COLO668 (cell line): Measurements from ENCODE around the gene CYFIP2.

Experiments used
- DNase-seq: peaks from one replicate; lab custom pipeline; 2025; ENCODE audit not compliant: unreplicated experiment; lab: John Stamatoyannopoulos, UW

CYFIP2 gene

DNA sequence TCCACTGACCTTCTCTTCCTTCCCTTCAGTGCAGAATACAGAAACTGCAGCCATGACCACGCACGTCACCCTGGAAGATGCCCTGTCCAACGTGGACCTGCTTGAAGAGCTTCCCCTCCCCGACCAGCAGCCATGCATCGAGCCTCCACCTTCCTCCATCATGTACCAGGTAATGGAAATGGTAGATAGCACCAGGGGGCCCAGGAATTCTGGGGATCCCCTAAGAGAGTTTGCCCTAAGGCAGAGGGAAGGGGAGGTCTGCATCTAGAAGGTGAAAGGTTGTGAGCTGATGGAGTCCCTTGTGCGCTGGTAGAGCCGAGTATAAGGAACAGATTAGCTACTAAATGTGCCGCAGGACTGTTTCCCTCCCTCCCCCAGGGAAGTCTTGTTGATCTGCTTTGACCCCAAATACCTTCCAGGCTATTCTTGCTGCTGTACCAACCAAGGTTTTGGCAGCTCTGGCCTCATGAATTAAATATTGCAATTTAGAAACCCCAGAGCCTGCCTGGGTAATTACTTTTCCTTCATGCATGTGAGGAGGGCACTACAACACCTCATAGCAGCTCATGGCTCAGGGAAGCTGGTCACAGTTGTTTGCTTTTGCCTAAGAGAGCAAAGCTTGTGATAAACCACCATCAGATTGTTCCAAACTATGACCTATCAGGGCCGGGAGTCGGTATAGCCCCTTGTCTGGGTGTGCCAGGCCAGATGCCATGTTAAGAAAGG lies 19.6 kb downstream of the CYFIP2 start:
- no peak for DNase-seq

DNA sequence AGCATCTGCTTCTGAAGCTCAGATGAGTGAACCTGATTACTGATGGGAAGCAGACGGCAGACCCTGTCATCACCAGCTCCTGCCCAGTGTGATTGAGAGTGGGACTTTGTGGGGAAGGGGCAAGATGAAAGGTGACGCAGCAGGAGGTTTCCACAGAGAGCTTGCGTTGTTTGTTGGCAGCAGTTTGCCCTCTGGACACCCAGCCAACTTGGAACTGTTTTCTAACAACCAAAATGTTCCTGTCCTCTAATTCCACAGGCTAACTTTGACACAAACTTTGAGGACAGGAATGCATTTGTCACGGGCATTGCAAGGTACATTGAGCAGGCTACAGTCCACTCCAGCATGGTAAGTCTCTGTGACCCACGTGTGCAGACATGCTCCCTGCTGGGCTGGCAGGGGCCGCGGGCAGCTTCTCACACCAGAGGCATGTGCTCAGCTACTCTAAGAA lies 20.9 kb downstream of the CYFIP2 start:
- DNase-seq = no peak

GRCh38 chr5:157288405-157289163 lies 22.7 kb downstream of the CYFIP2 start:
- no peak for DNase-seq

DNA sequence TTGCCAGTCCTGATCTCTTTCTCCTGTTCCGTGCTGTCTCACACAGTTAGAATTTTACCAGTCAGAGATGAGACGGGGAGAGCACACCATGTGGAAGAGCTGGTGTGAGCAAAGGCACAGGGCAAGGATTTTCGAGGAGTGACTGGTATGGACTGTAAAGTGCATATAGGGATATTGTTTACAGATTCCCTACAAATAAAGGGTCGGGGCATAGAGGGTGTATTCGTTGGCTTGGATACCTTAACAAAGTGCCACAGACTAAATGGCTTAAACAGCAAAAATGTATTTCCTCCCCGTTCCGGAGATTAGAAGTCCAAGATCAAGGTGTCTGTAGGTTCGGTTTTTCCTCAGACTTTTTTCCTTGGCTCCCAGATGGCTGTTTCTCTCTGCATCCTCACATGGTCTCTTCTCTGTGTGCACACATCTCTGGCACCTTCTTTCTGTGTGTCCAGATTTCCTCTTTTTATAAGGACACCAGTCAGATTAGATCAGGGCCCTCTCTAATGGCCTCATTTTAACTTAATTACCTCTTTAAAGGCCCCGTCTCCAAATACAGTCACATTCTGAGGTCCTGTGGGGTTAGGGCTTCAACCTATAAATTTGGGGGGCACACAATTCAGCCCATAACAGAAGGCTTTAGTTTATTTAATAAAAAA lies 23.4 kb downstream of the CYFIP2 start:
- no peak for DNase-seq

DNA sequence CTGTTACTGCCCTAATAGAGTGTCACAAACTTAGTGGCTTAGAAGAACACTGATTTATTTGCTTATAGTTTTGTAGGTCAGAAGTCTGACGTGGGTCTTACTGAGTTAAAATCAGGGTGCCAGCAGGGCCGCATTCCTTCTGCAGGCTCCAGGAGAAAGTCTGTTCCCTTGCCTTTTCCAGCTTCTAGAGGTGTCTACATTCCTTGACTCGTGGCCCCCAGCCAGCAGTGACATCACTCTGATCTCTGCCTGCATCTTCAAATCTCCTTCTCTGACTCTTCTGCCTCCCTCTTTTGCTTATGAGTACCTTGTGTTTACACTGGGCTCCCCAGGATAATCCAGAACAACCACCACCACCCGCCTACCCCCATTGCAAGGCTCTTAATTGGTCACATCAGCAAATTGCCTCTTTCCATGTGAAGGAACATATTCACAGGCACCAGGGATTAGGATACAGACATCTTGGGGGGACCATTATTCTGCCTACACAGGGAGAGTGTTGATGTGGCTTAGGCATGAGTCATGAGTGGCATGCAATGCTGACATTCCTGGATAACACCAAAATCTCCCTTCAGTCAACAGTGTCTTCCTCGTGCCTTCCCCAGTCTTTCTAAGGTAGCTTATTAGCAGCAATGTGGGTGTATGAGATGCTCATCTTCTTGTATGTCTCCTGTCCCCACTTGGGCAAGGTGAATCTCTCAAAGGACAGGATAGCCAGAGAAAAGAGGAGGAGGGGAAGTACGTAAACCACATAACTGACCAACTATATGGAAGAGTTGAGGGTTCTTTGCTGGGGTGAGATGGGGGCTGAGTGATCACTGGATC lies 24.4 kb downstream of the CYFIP2 start:
- no peak for DNase-seq

DNA sequence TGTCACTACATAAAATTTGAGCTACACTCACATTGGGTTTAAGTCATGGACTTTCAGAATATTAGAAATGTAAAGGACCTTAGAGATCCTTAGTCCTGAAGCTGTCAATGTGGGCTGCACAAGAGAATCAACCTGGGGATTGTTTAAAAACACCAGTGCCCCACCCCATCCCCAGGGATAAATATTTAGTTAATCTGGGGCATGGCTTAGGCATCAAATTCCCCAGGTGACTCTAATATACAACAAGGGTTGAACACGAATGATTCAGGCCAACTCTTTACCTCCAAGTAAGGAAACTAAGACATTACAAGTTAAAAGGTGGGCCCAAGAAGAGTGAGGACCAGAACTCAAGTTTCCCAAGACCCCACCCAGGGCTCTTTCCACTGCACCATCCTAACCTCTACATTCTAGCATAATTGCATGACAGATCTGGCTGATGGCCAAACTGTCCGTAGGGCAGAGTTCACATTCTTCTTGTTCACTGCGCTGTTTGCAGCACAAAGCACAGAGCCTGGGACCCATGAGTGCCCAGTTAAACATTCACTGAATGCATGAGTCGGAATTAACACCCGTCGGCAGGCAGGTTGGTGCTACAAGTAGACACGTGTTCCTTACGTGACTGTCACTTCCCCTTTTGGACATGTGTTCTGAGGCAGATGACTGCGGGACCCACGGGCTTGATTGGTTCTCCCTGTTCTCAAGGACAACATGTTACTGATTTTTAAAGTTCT lies 25.2 kb downstream of the CYFIP2 start:
- peak; percentile 62 for DNase-seq

GRCh38 chr5:157292599-157292998 lies 26.7 kb downstream of the CYFIP2 start:
- no peak for DNase-seq

GRCh38 chr5:157294407-157295091 lies 28.6 kb downstream of the CYFIP2 start:
- peak; percentile 70 for DNase-seq

DNA sequence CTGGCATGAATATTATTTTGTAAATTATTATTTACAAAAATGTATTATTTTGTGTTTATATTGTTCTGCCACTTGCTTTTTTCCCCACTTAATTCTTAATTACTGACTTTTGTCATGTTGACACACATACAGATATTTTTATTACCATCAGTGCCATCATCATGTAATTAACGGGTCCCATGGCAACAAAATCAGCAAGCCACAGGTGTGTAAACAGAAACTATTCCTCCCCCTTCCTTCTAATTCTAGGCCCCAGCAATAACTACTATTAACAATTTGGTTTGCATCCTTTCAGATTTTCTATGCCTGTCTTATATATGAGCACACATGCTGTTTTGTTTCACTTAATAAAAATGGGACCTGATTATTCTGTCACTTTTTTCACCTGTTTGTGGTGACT lies 29.3 kb downstream of the CYFIP2 start:
- peak; percentile 30 for DNase-seq

DNA sequence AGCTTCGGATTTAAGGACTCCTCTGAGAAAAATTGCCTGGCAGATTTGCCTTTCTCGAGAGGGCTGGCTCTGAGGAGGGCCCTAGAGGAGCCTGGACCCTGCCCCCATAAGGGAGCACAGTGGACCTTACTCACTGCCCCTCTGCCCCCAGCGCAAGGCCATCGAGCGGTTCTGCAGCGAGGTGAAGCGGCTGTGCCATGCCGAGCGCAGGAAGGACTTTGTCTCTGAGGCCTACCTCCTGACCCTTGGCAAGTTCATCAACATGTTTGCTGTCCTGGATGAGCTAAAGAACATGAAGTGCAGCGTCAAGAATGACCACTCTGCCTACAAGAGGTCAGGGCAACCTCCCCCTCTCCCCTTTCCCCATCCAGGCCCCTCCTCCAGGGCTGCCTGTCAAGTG lies 34.6 kb downstream of the CYFIP2 start:
- DNase-seq = no peak

DNA sequence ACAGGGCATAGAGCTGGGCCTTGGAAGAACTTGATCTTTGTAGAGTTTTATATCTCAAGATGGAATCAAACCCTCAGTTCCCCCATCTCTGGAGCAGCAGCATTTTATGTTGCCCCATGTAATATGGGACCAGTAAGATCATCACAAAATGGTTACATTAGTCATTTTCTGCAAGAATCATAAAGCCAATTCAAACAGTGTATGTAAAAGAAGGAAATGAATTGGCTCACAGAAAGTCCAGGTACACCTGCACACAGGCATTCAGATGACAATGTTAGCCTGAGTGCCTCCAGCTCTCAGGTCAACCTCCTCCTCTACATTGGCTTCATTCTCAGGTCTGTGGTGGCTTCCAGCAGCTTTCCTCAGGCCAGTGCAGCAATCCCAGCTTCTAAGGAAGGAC lies 35.1 kb downstream of the CYFIP2 start:
- DNase-seq = no peak

DNA sequence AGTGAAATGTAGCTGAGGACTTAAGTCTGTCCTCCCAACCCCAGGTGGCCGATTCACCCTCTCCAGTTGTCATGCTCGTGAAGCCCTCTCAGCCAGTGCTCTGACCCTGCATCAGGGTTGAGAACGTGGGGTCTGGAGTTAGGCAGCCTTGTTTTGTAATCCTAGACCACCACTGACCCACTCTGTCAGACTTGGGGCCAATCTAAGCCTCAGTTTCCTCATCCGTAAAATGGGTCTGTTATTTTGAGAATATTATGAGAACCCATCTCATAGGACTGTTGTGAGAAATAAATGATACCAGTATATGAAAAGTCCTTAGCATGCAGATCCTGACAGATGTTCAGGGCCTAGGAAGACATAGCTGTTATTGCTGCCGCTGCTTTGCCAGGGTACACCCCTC lies 37.1 kb downstream of the CYFIP2 start:
- no peak for DNase-seq

DNA sequence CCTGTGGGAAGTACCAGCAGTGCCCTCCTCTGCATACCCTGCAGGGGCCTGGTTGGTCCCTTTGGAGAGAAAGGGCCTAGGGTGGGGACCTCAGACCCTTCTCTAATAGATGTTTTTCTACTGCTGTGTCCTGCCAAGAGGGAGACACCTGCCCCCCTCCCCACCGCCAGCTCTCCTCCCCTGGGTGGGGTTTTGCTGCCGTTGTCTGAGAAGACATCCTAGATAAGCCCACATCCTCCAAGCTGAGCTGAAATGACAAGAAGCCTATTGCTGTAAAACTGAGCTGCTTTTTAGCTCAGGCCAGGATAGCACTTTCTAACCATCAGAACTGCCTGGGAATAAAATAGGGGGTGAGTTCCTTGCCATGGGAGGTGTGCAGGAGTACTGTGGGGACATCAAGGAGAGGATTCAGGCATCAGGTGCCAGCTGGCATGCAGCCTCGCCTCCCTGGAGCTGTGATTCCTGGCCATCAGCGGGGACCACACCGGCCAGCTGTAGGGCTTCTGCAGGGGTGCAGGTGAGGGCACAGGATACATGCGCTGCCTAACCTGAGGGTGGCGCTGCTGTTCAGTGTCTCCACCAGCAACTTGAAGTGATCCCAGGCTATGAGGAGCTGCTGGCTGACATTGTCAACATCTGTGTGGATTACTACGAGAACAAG lies 37.9 kb downstream of the CYFIP2 start:
- DNase-seq = no peak

GRCh38 chr5:157306081-157306480 lies 40.2 kb downstream of the CYFIP2 start:
- DNase-seq = no peak

DNA sequence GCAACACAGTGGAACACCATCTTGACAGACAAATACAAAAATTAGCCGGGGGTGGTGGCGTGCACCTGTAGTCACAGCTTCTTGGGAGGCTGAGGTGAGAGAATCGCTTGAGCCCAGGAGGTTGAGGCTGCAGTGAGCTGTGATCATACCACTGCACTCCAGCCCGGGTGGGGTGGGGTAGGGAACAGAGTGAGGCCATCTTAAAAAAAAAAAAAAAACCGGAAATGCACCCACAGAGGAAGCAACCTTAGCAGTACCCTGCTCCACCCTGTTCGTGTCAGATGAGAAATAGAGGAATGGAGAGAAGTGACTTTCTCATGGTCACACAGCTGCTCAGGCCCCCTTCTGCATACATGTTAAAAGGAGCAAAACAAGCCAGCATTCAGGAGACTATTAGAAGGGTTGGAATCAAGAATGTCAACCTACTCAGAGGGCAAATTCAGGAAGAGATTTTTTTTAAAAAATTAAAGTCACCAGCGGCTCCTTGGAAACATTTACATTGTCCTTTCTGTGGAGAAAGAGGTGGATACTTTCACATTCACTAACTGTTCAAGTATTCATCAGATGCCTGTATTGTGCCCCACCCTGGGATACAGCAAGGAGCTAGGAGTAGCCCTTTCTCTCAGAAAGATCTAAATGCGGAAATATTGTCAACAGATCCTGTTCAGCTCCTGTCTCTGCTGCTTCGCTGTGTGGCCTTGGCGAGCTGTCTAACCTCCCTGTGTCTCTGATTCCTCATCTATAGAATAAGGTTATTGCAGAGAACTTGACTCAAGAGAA lies 41.0 kb downstream of the CYFIP2 start:
- no peak for DNase-seq

DNA sequence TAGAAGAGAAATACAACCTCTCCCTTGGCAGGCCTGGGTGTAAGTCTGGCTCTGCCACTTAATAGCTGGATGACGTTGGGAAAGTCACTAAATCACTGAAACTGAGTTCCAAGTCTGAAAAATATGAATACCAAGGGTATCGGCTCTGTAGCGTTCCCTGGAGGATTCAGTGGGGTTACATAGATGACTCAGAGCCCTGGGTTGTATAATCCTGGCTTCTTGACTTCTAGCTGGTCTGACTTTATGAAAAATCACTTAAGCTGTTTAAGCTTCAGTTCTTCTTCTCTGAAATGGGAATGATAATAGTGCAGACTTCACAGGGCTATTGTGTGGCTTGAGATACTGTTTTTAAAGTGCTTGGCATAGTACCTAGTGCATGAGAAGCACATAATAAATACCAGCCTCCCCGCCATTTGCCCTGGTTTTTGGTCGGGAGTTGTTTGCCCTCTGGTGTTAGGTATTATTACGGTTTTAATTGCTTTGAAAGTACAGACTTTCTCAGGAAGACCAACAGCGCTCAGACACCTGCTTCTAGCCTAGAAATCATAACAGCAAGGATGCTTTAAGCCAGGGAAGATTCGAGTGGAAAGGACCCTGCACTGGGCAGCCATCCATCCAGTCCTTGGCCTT lies 43.0 kb downstream of the CYFIP2 start:
- DNase-seq = no peak

DNA sequence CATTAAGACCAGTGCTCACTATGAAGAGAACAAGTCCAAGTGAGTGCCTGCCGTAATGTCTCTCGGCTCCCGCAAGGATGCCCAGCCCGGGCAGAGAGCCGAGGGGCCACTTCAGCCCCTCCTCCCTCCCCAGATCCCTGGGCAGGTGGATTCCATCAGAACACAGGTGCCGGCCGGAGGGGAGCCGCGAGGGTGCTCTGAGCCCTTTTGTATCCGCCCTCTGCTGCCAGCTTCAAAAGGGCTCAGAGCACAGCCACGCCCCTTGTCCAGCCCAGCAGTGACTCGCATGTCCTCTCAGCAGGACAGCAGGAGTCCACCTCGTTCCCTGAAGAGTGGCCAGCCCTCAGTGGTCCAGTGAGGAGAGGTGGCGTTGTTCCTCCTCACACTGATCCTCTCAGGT lies 43.9 kb downstream of the CYFIP2 start:
- no peak for DNase-seq

GRCh38 chr5:157311595-157311994 lies 45.7 kb downstream of the CYFIP2 start:
- DNase-seq = no peak
